ENCODE results near the gene SND1. TPM values are rescaled to one million over a fixed set of nuclear protein-coding genes. Genes with fewer than 3 reads are reported as not detected.

SND1 gene
- total and polyA plus RNA-seq, 2 donors (not counting 1 experiment from before 2014, with no cell fraction given): 137 to 174 TPM

DNA sequence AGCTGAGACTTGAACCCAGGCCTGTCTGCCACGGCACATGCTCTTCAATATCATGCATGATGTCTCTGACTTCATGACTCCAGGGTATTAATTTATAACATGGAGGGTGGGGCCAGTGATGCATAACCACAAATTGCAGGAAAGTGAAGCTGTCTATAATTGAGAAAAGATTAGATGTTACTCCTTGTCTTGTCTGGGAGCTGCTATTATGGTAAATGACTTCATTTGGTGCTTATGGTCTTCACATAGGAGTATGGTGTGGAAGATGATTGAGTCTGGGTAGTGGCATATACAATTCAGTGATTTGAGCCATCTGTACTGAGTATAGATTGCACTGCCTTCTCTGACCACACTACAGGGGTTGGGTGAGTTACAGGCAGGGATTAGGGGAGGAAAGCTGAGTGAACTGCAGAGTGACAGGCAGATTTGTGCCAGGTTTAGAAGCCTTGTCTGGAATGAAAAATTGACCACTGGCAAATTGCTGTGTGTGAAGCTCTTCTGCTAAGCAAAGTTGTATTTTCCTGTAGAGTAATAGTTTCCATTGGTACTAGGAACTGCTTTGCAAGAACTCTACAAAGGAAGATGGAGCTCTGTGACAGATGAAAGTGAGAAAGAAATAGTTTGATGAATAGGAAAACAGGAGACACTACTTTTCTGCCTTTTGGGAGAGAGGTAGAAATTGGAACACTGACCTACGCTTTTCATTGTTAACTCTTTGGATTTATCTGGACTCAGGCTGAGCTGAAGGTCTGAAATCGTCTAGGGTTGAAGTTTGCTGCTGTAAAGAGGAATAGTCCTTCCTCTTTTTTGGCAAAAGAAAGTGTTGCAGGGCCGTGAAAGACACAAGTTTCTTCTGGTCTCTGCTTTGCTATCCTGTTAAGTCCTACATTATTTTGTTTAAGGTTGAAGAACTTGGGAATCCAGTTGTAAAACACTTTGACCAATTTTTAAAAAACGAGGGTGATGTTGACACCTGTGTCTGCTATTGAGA lies 2.7 kb downstream of the SND1 start:
- peak overlapping the region; percentile 95 for H3K4me2 ChIP-seq (ENCODE audit: extremely low read depth, insufficient read depth, low read length)
- H3K9me3 ChIP-seq (ENCODE audit: control insufficient read depth, insufficient read depth, low read depth, low read length): no peaks in the 10 kb centered on the region
- peak overlapping the region in 2 of 4 experiments; percentile 79 to 99 for H3K4me3 ChIP-seq (replicated peaks in 1 of 4; ENCODE audit: control extremely low read depth in 1 of 4, insufficient read depth in 1 of 4, low read depth in 3 of 4, low read length in 4 of 4)
- no peak overlapping the region for H3K27ac ChIP-seq (ENCODE audit: insufficient read depth, low read length)
- no peak for TF ChIP-seq EZH2 (IDR thresholded peaks at IDR 0.05; ENCODE audit: low read length, missing control alignments)
- TF ChIP-seq, protein P1, sequence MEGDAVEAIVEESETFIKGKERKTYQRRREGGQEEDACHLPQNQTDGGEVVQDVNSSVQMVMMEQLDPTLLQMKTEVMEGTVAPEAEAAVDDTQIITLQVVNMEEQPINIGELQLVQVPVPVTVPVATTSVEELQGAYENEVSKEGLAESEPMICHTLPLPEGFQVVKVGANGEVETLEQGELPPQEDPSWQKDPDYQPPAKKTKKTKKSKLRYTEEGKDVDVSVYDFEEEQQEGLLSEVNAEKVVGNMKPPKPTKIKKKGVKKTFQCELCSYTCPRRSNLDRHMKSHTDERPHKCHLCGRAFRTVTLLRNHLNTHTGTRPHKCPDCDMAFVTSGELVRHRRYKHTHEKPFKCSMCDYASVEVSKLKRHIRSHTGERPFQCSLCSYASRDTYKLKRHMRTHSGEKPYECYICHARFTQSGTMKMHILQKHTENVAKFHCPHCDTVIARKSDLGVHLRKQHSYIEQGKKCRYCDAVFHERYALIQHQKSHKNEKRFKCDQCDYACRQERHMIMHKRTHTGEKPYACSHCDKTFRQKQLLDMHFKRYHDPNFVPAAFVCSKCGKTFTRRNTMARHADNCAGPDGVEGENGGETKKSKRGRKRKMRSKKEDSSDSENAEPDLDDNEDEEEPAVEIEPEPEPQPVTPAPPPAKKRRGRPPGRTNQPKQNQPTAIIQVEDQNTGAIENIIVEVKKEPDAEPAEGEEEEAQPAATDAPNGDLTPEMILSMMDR (conservative IDR thresholded peaks at IDR 0.05 in 1 of 2, IDR thresholded peaks at IDR 0.05 in 1 of 2; ENCODE audit: low read depth in 1 of 2, low read length in 2 of 2): no peak
- no peak overlapping the region for H2AFZ ChIP-seq (ENCODE audit: low read length)
- peak; percentile 16 to 43 for DNase-seq (ENCODE audit: low read depth in 2 of 2)
- no peaks in the 10 kb centered on the region for H3K27me3 ChIP-seq (ENCODE audit: control insufficient read depth, insufficient read depth, low read length)
- no peak overlapping the region for H3K9ac ChIP-seq (ENCODE audit: insufficient read depth, low read length)
- H3K36me3 ChIP-seq (ENCODE audit: control insufficient read depth, insufficient read depth, low read length): no peaks in the 10 kb centered on the region
- H4K20me1 ChIP-seq (ENCODE audit: control insufficient read depth, extremely low read depth, insufficient read depth, low read length): peaks cover 1% of the 10 kb centered on the region
- peaks cover 76% of the 10 kb centered on the region for H3K79me2 ChIP-seq (ENCODE audit: control insufficient read depth, insufficient read depth, low read length)
- H3K4me1 ChIP-seq (ENCODE audit: control insufficient read depth, extremely low read depth, insufficient read depth, low read length): no peaks in the 10 kb centered on the region

DNA sequence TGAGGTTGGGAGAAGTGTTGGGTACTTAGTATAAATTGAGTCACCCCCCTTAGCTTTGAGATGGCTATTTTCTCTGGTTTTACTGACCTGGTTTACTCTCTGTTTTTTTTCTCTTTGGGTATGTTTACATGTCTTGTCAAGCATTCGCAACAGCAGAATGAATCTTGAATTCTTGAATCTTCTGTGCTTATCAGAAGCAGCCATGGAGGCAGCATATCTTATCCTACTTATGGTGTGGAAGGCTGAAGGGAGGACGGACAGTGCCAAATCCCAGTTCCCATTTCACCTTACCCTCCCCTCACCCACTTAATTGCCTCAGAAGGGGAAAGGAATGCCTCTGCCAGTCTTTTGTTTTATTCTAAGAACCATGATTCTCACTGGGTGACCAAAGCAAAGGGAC lies 3.7 kb downstream of the SND1 start:
- TF ChIP-seq, protein P1 (conservative IDR thresholded peaks at IDR 0.05 in 1 of 2, IDR thresholded peaks at IDR 0.05 in 1 of 2; ENCODE audit: low read depth in 1 of 2, low read length in 2 of 2): no peak
- Histone ChIP-seq H2AFZ (ENCODE audit: low read length) (no peak overlapping the region), H3K27ac (ENCODE audit: insufficient read depth, low read length) (no peak overlapping the region), H3K27me3 (ENCODE audit: control insufficient read depth, insufficient read depth, low read length) (no peaks in the 10 kb centered on the region), H3K4me2 (ENCODE audit: extremely low read depth, insufficient read depth, low read length) (no peak overlapping the region), H3K4me3 (replicated peaks in 1 of 4; ENCODE audit: control extremely low read depth in 1 of 4, insufficient read depth in 1 of 4, low read depth in 3 of 4, low read length in 4 of 4) (no peak overlapping the region), H4K20me1 (ENCODE audit: control insufficient read depth, extremely low read depth, insufficient read depth, low read length) (peaks cover 1% of the 10 kb centered on the region), H3K9me3 (ENCODE audit: control insufficient read depth, insufficient read depth, low read depth, low read length) (no peaks in the 10 kb centered on the region), H3K4me1 (ENCODE audit: control insufficient read depth, extremely low read depth, insufficient read depth, low read length) (no peaks in the 10 kb centered on the region), H3K79me2 (ENCODE audit: control insufficient read depth, insufficient read depth, low read length) (peaks cover 86% of the 10 kb centered on the region), H3K9ac (ENCODE audit: insufficient read depth, low read length) (no peak overlapping the region), H3K36me3 (ENCODE audit: control insufficient read depth, insufficient read depth, low read length) (no peaks in the 10 kb centered on the region)
- no peak for DNase-seq (ENCODE audit: low read depth in 2 of 2)

DNA sequence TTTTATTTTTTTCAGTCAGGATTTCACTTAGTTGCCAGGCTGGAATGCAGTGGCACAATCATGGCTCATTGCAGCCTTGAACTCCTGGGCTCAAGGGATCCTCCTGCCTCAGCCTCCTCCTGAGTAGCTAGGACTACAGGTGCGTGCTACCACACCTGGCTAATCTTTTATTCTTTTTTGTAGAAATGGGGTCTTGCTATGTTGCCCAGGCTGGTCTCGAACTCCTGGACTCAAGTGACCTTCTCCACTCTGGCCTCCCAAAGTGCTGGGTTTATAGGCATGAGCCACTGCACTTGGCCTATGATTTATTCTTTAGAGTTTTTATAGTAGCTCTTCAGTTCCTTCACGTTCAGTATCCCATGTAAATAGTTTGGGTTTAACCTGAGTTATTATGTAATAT lies 5.5 kb downstream of the SND1 start:
- Histone ChIP-seq H3K4me3 (replicated peaks in 1 of 4; ENCODE audit: control extremely low read depth in 1 of 4, insufficient read depth in 1 of 4, low read depth in 3 of 4, low read length in 4 of 4) (no peak overlapping the region), H3K79me2 (ENCODE audit: control insufficient read depth, insufficient read depth, low read length) (peaks cover 99% of the 10 kb centered on the region), H3K4me1 (ENCODE audit: control insufficient read depth, extremely low read depth, insufficient read depth, low read length) (no peaks in the 10 kb centered on the region), H3K36me3 (ENCODE audit: control insufficient read depth, insufficient read depth, low read length) (no peaks in the 10 kb centered on the region), H3K4me2 (ENCODE audit: extremely low read depth, insufficient read depth, low read length) (no peak overlapping the region), H3K27me3 (ENCODE audit: control insufficient read depth, insufficient read depth, low read length) (no peaks in the 10 kb centered on the region), H3K27ac (ENCODE audit: insufficient read depth, low read length) (no peak overlapping the region), H3K9me3 (ENCODE audit: control insufficient read depth, insufficient read depth, low read depth, low read length) (no peaks in the 10 kb centered on the region), H2AFZ (ENCODE audit: low read length) (no peak overlapping the region), H3K9ac (ENCODE audit: insufficient read depth, low read length) (no peak overlapping the region), H4K20me1 (ENCODE audit: control insufficient read depth, extremely low read depth, insufficient read depth, low read length) (peaks cover 1% of the 10 kb centered on the region)
- TF ChIP-seq, protein P1 (conservative IDR thresholded peaks at IDR 0.05 in 1 of 2, IDR thresholded peaks at IDR 0.05 in 1 of 2; ENCODE audit: low read depth in 1 of 2, low read length in 2 of 2): no peak
- TF ChIP-seq EZH2 (IDR thresholded peaks at IDR 0.05; ENCODE audit: low read length, missing control alignments): no peak
- DNase-seq (ENCODE audit: low read depth in 2 of 2): no peak
